Measurements from ENCODE around the gene KIF22. TPM values are rescaled to one million over a fixed set of nuclear protein-coding genes. Genes with fewer than 3 reads are reported as not detected.
"Not testable (repeated sequence)": the region's sequence is repeated elsewhere in the genome, so short reads cannot be mapped to it uniquely, and the experiment has no call there.

KIF22 gene
- total RNA-seq, 1 donor from 2014 or later: 40.7 TPM

DNA sequence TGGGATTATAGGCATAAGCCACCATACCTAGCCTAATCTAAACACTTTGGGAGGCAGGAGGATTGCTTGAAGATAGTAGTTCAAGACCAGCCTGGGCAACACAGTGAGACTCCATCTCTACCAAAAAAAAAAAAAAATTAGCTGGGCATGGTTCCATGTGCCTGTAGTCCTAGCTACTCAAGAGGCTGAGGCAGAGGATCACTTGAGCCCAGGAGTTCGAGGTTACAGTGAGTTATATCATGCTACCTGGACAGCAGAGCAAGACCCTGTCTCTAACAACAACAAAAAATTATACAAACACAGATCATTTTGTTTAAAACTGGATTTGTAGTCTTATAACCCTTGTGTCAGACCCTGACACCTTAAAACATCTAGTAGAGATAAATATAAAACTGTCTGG, 37.0 kb upstream of the KIF22 start:
- peaks cover 2% of the 10 kb centered on the region for H3K27me3 Mint-ChIP-seq (ENCODE audit: unreplicated experiment)
- no peak overlapping the region for H3K4me3 Mint-ChIP-seq (ENCODE audit: unreplicated experiment)
- H3K9me3 Mint-ChIP-seq (ENCODE audit: unreplicated experiment): no peaks in the 10 kb centered on the region
- H3K4me1 Mint-ChIP-seq (ENCODE audit: unreplicated experiment): no peaks in the 10 kb centered on the region
- no peak overlapping the region for H3K27ac Mint-ChIP-seq (ENCODE audit: unreplicated experiment)
- TF ChIP-seq, protein P1, sequence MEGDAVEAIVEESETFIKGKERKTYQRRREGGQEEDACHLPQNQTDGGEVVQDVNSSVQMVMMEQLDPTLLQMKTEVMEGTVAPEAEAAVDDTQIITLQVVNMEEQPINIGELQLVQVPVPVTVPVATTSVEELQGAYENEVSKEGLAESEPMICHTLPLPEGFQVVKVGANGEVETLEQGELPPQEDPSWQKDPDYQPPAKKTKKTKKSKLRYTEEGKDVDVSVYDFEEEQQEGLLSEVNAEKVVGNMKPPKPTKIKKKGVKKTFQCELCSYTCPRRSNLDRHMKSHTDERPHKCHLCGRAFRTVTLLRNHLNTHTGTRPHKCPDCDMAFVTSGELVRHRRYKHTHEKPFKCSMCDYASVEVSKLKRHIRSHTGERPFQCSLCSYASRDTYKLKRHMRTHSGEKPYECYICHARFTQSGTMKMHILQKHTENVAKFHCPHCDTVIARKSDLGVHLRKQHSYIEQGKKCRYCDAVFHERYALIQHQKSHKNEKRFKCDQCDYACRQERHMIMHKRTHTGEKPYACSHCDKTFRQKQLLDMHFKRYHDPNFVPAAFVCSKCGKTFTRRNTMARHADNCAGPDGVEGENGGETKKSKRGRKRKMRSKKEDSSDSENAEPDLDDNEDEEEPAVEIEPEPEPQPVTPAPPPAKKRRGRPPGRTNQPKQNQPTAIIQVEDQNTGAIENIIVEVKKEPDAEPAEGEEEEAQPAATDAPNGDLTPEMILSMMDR (IDR thresholded peaks at IDR 0.05; ENCODE audit: unreplicated experiment): no peak
- DNase-seq (ENCODE audit: low spot score): no peak
- no peaks in the 10 kb centered on the region for H3K36me3 Mint-ChIP-seq (ENCODE audit: low read depth, unreplicated experiment)

DNA sequence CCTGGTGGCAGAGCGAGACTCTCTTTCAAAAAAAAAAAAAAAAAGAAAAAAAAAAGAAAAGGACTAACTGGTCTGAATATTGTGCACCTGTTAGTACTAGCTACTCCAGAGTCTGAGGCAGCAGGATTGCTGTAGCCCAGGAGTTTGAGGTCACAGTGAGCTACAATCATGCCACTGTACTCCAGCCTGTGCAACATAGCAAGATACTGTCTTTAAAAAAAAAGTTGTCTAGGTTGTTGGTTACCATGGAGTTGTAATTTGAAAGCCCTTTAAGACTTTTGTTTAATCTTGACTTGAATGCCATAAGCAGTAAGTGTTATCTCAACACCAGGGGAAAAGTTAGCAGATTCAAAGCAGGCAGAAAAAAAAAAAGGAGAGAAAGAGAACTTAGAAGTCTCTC, 33.9 kb upstream of the KIF22 start:
- TF ChIP-seq, protein P1 (IDR thresholded peaks at IDR 0.05; ENCODE audit: unreplicated experiment): no peak
- Mint-ChIP-seq H3K27me3 (ENCODE audit: unreplicated experiment) (no peaks in the 10 kb centered on the region), H3K36me3 (ENCODE audit: low read depth, unreplicated experiment) (no peaks in the 10 kb centered on the region), H3K27ac (ENCODE audit: unreplicated experiment) (no peak overlapping the region), H3K4me1 (ENCODE audit: unreplicated experiment) (no peaks in the 10 kb centered on the region), H3K9me3 (ENCODE audit: unreplicated experiment) (no peaks in the 10 kb centered on the region), H3K4me3 (ENCODE audit: unreplicated experiment) (no peak overlapping the region)
- no peak for DNase-seq (ENCODE audit: low spot score)

DNA sequence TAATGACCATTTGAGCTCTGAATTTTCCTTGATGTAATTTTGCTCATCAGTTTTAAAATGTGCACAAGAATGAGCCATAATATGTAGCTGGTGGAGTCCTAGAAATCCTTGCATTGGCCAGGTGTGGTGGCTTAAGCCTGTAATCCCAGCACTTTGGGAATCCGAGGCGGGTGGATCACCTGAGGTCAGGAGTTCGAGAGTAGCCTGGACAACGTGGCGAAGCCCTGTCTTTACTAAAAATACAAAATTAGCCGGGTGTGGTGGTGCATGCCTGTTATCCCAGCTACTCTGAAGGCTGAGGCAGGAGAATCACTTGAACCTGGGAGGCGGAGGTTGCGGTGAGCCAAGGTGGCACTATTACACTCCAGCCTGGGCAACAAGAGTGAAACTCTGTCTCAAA, 33.5 kb upstream of the KIF22 start:
- not testable (repeated sequence) for H3K36me3 Mint-ChIP-seq (ENCODE audit: low read depth, unreplicated experiment); H3K4me1 Mint-ChIP-seq (ENCODE audit: unreplicated experiment); H3K9me3 Mint-ChIP-seq (ENCODE audit: unreplicated experiment); DNase-seq (ENCODE audit: low spot score); H3K27ac Mint-ChIP-seq (ENCODE audit: unreplicated experiment); H3K27me3 Mint-ChIP-seq (ENCODE audit: unreplicated experiment); H3K4me3 Mint-ChIP-seq (ENCODE audit: unreplicated experiment)

DNA sequence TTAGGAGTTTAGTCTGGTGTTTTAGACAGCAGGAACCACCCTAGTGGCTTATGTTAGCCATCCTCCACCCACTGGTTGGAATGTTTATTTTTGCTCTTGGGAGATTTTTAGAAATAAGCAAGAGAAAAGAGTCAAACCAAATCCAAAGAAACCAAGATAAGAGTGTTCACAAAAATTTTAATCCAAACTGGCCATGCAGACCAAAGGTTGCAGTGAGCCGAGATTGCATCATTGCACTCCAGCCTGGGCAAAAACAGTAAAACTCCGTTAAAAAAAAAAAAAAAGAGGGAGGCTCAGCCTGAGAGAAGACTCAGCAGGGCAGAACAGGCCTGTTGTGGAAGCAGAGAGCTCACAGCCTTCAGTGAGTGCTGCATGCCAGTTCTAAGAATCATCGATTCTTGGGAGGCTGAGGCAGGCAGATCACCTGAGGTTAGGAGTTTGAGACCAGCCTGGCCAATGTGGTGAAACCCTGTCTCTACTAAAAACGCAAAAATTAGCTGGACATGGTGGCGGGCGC, 32.5 kb upstream of the KIF22 start:
- no peak for DNase-seq (ENCODE audit: low spot score)

DNA sequence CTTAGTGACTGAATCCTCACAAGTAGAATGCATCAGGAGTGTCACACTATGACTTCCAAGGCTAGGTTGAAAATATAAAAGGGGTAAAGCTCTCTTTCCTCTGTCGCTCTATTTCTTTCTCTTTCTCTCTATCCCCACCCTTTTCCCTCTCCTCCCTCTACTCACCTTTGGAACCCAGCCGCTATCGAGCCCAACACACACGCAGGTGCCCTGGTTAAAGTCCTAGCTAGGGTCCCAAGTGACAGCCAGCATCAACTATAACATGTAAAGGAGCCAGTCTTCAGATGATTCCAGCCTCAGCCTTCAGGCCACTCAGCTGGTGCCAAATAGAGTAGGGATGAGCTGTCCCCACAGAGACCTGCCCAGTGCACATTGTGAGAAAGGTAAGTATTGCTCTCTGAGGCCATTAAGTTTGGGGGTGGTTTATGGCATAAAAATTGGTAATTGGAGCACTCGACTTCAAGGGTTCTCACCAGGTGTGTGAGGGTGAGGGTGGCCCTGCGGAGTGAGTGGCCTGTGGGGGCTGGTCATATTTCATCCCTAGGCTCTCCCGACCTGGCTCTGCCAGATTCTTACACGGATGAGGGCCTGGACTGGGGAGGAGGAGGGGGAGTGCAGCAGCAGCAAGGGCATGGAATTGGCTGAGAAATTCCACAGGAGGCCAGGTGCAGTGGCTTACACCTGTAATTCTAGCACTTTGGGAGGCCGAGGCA, 29.8 kb upstream of the KIF22 start:
- DNase-seq (ENCODE audit: low spot score): no peak

More for the DNA sequence above, 32.5 kb upstream of the KIF22 start:
- H3K27ac Mint-ChIP-seq (ENCODE audit: unreplicated experiment): no peak overlapping the region
- no peaks in the 10 kb centered on the region for H3K27me3 Mint-ChIP-seq (ENCODE audit: unreplicated experiment)
- H3K36me3 Mint-ChIP-seq (ENCODE audit: low read depth, unreplicated experiment): no peaks in the 10 kb centered on the region
- H3K4me1 Mint-ChIP-seq (ENCODE audit: unreplicated experiment): no peaks in the 10 kb centered on the region
- no peak overlapping the region for H3K4me3 Mint-ChIP-seq (ENCODE audit: unreplicated experiment)
- H3K9me3 Mint-ChIP-seq (ENCODE audit: unreplicated experiment): no peaks in the 10 kb centered on the region
- TF ChIP-seq, protein P1 (IDR thresholded peaks at IDR 0.05; ENCODE audit: unreplicated experiment): no peak

DNA sequence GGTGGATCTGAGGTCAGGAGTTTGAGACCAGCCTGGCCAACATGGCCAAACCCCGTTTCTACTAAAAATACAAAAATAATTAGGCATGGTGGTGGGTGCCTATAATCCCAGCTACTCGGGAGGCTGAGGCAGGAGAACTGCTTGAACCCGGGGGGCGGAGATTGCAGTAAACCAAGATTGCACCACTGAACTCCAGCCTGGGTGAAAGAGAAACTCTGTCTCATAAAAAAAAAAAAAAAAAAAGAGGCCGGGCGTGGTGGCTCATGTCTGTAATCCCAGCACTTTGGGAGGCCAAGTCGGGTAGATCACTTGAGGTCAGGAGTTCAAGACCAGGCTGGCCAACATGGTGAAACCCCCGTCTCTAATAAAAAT, 29.3 kb upstream of the KIF22 start:
- H3K4me1 Mint-ChIP-seq (ENCODE audit: unreplicated experiment); H3K36me3 Mint-ChIP-seq (ENCODE audit: low read depth, unreplicated experiment); H3K4me3 Mint-ChIP-seq (ENCODE audit: unreplicated experiment); DNase-seq (ENCODE audit: low spot score); H3K27ac Mint-ChIP-seq (ENCODE audit: unreplicated experiment); H3K9me3 Mint-ChIP-seq (ENCODE audit: unreplicated experiment); H3K27me3 Mint-ChIP-seq (ENCODE audit: unreplicated experiment): not testable (repeated sequence)

More for the DNA sequence above, 29.8 kb upstream of the KIF22 start:
- H3K27ac Mint-ChIP-seq (ENCODE audit: unreplicated experiment): no peak overlapping the region
- H3K9me3 Mint-ChIP-seq (ENCODE audit: unreplicated experiment): no peaks in the 10 kb centered on the region
- no peaks in the 10 kb centered on the region for H3K27me3 Mint-ChIP-seq (ENCODE audit: unreplicated experiment)
- TF ChIP-seq, protein P1 (IDR thresholded peaks at IDR 0.05; ENCODE audit: unreplicated experiment): no peak
- H3K36me3 Mint-ChIP-seq (ENCODE audit: low read depth, unreplicated experiment): no peaks in the 10 kb centered on the region
- no peaks in the 10 kb centered on the region for H3K4me1 Mint-ChIP-seq (ENCODE audit: unreplicated experiment)
- H3K4me3 Mint-ChIP-seq (ENCODE audit: unreplicated experiment): no peak overlapping the region
